Mesenteric fat pad (tissue), 1 donor: ENCODE data around the gene SF3B2. TPM values are rescaled to one million over a fixed set of nuclear protein-coding genes. Genes with fewer than 3 reads are reported as not detected.
"Not testable (repeated sequence)": the region's sequence is repeated elsewhere in the genome, so short reads cannot be mapped to it uniquely, and the experiment has no call there.

Experiments used
- DNase-seq: peaks from one replicate; pipeline ENCODE4 v3.0.0-alpha.2; 2020; ENCODE audit warnings: low spot score
- total RNA-seq: library from RNA; stranded (reverse); fragmentation: NEBNext Ultra II Directional; extraction: Animal tissue kit (Norgen Biotek cat#: 25700); gene quantifications from one replicate; pipeline ENCODE4 v1.2.1, GENCODE V29; 2021
- donor health status: DM: yes; HTN: yes; CAD: no.

Gene SF3B2
- total RNA-seq, 1 donor from 2014 or later = 164 TPM

GRCh38 chr11:66107600-66108510 lies 55.7 kb downstream of the SF3B2 start:
- DNase-seq = no peak

- no peak for DNase-seq
Measured at GRCh38 chr11:66109294-66109693, 57.1 kb downstream of the SF3B2 start.

- no peak for DNase-seq
Measured at GRCh38 chr11:66111158-66111557, 59.0 kb downstream of the SF3B2 start.

GRCh38 chr11:66112041-66112491 lies 59.9 kb downstream of the SF3B2 start:
- no peak for DNase-seq

- no peak for DNase-seq
Measured at GRCh38 chr11:66112601-66113499, 60.7 kb downstream of the SF3B2 start.

GRCh38 chr11:66114957-66115356 lies 62.8 kb downstream of the SF3B2 start:
- not testable (repeated sequence) for DNase-seq

GRCh38 chr11:66115638-66116301 lies 63.6 kb downstream of the SF3B2 start:
- DNase-seq = no peak

- DNase-seq = no peak
Measured at GRCh38 chr11:66116576-66117361, 64.6 kb downstream of the SF3B2 start.

GRCh38 chr11:66118847-66119246 lies 66.7 kb downstream of the SF3B2 start:
- DNase-seq = no peak

Other genes with a start within 250 kb of the SF3B2 start
- not detected for gene SNX32, start 218.4 kb upstream of the SF3B2 start, total RNA-seq
- gene CFL1, start 194.2 kb upstream of the SF3B2 start, total RNA-seq = 818 TPM
- gene MUS81, start 191.9 kb upstream of the SF3B2 start, total RNA-seq = 38.0 TPM
- 87.7 TPM for gene EFEMP2, start 179.6 kb upstream of the SF3B2 start, total RNA-seq
- gene CTSW, start 172.5 kb upstream of the SF3B2 start, total RNA-seq = 1.3 TPM
- 46.5 TPM for gene FIBP, start 163.9 kb upstream of the SF3B2 start, total RNA-seq
- 26.0 TPM for gene CCDC85B, start 161.7 kb upstream of the SF3B2 start, total RNA-seq
- gene FOSL1, start 152.0 kb upstream of the SF3B2 start, total RNA-seq = 58.3 TPM
- 33.4 TPM for gene C11orf68, start 133.3 kb upstream of the SF3B2 start, total RNA-seq
- 87.0 TPM for gene DRAP1, start 132.9 kb upstream of the SF3B2 start, total RNA-seq
- not detected for gene TSGA10IP, start 106.9 kb upstream of the SF3B2 start, total RNA-seq
- gene SART1, start 90.6 kb upstream of the SF3B2 start, total RNA-seq = 47.9 TPM
- 31.7 TPM for gene EIF1AD, start 50.2 kb upstream of the SF3B2 start, total RNA-seq
- 121 TPM for gene BANF1, start 49.9 kb upstream of the SF3B2 start, total RNA-seq
- gene CST6, start 40.4 kb upstream of the SF3B2 start, total RNA-seq = not detected
- 0.51 TPM for gene CATSPER1, start 25.9 kb upstream of the SF3B2 start, total RNA-seq
- not detected for gene GAL3ST3, start 3.2 kb upstream of the SF3B2 start, total RNA-seq
- gene PACS1, start 17.9 kb downstream of the SF3B2 start, total RNA-seq = 64.9 TPM
- 35.0 TPM for gene KLC2, start 205.3 kb downstream of the SF3B2 start, total RNA-seq
- gene RAB1B, start 216.3 kb downstream of the SF3B2 start, total RNA-seq = 138 TPM
- 0.55 TPM for gene CNIH2, start 225.8 kb downstream of the SF3B2 start, total RNA-seq
- gene YIF1A, start 236.8 kb downstream of the SF3B2 start, total RNA-seq = 81.7 TPM
- 0.19 TPM for gene TMEM151A, start 239.5 kb downstream of the SF3B2 start, total RNA-seq